HG02642 (cell line): ENCODE results near the gene AP2B1.

ENCODE experiments used
- ATAC-seq: cut with Tn5 transposase; IDR thresholded peaks from one replicate; pipeline ENCODE4 v1.9.1; 2021; ENCODE audit warnings: mild to moderate bottlenecking; ENCODE audit not compliant: unreplicated experiment, poor library complexity

Gene AP2B1

DNA sequence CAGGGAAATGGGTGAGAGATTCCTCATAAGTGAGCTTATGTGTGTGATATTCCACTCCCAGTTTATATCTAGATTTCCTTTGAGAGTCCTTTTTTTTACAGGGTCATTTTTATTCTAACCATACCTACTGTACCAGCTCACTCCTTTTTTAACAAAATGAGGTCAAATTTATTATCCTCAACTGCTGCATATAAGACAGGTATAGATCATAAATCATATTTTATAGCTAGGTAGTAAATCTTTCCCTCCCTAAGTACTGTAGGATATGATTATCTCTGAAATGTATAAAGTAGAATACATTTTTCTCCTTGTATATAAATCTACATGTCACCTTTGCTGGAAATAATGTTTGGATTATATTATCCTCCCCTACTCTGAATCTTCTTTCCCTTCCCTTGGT lies 31.5 kb downstream of the AP2B1 start:
- no peak for ATAC-seq

DNA sequence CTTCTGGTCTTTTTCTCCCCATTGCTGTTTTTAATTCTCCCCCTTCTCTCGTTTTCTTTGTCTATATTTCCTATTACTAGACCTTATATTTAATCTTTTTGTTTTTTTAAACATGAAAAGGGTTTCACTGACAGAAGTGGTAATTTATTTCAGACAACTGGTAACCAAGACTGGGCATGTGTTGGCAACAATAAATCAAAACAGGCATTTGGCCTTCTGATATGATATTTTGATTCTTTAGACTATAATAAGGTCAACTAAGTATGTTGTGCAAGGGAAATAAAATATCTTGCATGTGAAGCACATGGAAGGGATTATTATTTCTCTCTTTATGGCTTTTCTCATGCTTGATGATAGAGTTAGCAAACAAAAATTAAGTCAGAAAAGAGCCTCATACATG lies 34.6 kb downstream of the AP2B1 start:
- no peak for ATAC-seq

GRCh38 chr17:35627417-35627816 lies 40.3 kb downstream of the AP2B1 start:
- no peak for ATAC-seq

DNA sequence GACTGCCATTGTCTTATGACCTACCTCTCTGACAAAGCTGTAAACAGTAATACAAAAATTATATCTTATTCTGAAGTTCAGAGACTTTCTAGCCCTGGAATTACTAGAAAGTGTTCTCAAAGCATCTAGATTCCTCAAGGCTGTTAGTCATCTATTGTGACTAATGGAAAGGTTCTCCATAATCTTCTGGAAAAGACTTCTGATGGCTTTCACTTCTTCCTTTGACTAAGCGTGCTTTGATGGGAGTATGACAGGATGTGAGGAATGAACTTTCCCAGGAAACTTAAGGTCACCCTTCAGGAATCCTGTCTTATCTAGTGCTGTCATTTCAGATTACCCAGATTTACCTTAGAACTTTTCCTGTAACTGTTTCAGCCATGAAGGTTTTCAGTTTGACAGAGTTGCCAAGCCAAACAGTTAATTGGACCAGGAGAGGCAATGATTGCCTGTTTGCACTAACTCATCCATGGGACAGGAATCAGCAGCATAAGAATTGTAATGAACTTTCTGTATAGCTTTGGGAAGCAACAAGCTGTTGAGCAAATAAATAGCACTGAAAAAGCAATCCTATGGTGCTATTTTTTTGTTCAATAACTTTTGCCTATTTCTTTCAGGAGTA lies 43.5 kb downstream of the AP2B1 start:
- ATAC-seq, result no peak

DNA sequence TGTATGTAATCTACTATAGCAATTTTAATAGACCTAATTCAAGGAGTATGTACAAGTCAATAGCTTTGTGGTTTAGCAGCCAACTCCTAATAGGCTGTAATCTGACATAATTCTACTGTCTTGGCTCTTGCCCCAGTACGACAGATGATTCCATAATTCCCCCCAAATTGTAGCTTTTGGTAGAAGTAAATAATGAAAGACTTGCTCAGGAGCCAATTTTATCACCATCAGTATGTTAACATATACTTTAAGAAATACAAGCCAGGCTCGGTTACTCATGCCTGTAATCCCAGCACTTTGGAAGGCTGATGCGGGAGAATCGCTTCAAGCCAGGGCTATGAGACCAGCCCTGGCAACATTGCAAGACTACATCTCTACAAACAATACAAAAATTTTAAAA lies 53.9 kb downstream of the AP2B1 start:
- no peak for ATAC-seq

DNA sequence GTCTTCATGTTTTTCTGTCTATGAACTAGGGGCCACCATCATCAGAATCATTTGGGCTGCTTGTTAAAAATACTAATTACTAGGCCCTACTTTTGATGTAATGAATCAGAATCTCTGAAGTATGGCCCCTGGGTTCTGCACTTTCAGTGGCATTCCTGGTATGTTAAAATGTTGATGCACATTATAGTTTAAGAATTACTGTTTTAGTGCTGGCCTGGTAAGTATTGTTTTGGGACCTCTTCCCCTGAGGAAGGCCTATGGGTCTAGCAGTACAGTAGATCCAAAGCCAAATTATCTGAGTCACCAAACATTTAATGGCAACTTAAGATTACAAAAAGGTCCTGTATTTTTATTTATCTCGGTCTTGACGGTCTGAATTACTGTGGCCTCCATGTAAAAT lies 58.8 kb downstream of the AP2B1 start:
- no peak for ATAC-seq

- no peak for ATAC-seq
Measured at GRCh38 chr17:35651467-35651866, 64.3 kb downstream of the AP2B1 start.

GRCh38 chr17:35653619-35654361 lies 66.7 kb downstream of the AP2B1 start:
- ATAC-seq, result no peak

DNA sequence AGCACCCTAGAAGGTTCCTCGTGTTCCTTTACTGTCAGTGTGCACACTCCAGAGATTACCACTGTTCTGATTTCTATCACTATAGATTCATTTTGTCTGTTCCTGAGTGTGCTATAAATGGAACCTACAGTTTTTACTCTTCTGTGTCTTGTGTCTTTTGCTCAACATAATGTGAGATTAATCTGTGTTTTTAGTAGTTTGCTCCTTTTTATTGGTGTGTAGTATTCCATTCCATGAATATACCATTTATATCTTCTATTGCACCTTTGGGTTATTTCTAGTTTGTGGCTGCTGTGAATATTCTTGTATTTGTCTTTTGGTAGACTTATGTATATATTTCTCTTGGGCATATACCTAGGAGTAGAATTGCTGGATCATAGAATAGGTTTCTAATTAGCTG lies 68.2 kb downstream of the AP2B1 start:
- no peak for ATAC-seq

- no peak for ATAC-seq
Measured at GRCh38 chr17:35660902-35661301, 73.8 kb downstream of the AP2B1 start.

DNA sequence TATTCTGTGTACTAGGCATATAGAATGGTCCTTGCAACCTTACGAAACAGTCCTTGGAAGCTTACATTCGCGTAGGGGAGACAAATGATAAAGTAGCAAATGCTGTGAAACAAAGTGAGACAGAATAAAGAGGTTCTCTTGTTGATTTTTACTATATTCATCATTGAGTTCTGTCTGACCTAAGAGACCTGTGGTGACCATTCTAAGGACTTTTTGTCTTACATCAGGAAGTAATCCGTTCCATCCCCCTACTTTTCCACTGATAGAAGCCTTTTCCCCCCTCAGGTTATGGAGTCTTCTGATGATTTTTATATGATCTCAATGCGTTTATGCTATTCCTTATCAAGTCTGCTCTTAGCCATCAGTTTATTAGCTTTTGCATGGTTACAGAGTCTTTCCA lies 77.6 kb downstream of the AP2B1 start:
- no peak for ATAC-seq

GRCh38 chr17:35665662-35666061 lies 78.5 kb downstream of the AP2B1 start:
- no peak for ATAC-seq

DNA sequence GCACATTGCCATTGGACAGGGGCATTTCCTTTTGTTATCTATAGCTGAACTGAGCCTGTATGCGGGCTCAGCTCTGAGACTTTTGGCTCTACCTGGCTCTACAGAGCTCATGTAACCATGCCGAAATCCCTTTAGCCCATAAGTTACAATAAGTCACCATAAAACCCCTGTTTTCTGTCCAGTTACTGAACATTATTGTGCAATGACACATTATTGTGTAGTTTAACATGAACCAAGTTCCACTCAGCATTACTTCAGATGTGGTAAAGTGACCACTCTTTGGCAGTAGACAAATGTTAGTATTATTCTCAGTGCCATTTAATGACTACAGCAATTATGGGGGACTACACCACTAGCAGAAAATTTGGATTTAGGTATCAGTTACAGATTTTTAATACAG lies 78.9 kb downstream of the AP2B1 start:
- ATAC-seq, result no peak

- no peak for ATAC-seq
Measured at GRCh38 chr17:35666967-35667532, 79.9 kb downstream of the AP2B1 start.

- no peak for ATAC-seq
Measured at GRCh38 chr17:35668802-35669201, 81.7 kb downstream of the AP2B1 start.

DNA sequence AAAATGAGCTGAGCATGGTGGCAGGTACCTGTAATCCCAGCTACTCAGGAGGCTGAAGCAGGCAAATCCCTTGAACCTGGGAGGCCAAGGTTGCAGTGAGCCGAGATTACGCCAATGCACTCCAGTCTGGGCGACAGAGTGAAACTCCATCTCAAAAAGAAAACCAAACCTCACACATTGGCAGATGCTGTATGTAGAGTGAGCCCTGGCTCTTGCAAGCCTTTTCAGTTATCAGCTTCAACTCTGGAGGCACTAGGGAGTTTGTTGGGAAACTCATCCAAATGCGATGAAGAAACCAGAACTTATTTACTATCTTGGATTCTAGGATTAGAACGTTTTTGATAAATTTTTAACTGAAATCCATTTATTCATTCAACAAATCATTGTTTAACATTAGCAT lies 87.4 kb downstream of the AP2B1 start:
- ATAC-seq, result no peak

- no peak for ATAC-seq
Measured at GRCh38 chr17:35676441-35676840, 89.3 kb downstream of the AP2B1 start.

- no peak for ATAC-seq
Measured at GRCh38 chr17:35679007-35679682, 92.0 kb downstream of the AP2B1 start.

DNA sequence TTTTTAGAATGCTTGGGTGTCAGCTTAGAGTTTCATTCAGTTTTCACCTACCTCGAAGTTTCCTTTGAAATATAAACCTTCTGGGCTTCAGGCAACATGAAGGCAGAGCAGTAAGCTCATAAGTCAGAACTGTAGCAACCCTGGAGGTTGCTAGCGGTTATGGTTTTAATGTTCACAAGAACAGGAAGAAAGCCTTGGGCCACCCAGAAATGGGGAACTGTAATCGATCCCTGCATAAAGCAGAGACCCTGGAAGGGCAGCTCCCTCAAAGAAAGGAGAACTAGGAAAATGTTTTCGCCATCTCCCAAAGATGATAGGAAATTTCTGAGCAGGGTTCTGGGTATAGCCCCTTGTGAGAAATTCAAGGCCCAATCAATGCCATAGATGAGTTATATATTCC lies 96.5 kb downstream of the AP2B1 start:
- ATAC-seq, result no peak

GRCh38 chr17:35684055-35684802 lies 97.1 kb downstream of the AP2B1 start:
- no peak for ATAC-seq
